HG03575 (cell line): ENCODE data around the gene KRT84.

Experiments used
- ATAC-seq: cut with Tn5 transposase; IDR thresholded peaks from one replicate; pipeline ENCODE4 v1.9.1; 2021; ENCODE audit not compliant: unreplicated experiment, insufficient number of reproducible peaks, low FRiP score; ENCODE audit errors: extremely low read depth

Gene KRT84

GRCh38 chr12:52385226-52385702, at the start of gene KRT84:
Gene KRT84 (minus strand): TSS chr12:52385652. CDS start chr12:52385585, 67 bp downstream.
- ATAC-seq = no peak

- no peak for ATAC-seq
These were observed 49.5 kb upstream of the KRT84 start for GRCh38 chr12:52434760-52435530.

GRCh38 chr12:52434081-52434733, 48.8 kb upstream of the KRT84 start, which contains the start of gene KRT75:
Gene KRT75 (minus strand): TSS chr12:52434371. CDS start chr12:52434304, 67 bp downstream.
- no peak for ATAC-seq

GRCh38 chr12:52433501-52434080, 48.1 kb upstream of the KRT84 start:
- no peak for ATAC-seq

GRCh38 chr12:52432559-52433207, 47.2 kb upstream of the KRT84 start:
- ATAC-seq = no peak

- ATAC-seq = no peak
These were observed 42.7 kb upstream of the KRT84 start for GRCh38 chr12:52428121-52428520.

GRCh38 chr12:52427083-52427482, 41.6 kb upstream of the KRT84 start:
- ATAC-seq = no peak

- no peak for ATAC-seq
These were observed 40.6 kb upstream of the KRT84 start for GRCh38 chr12:52426034-52426433.

- no peak for ATAC-seq
These were observed 40.0 kb upstream of the KRT84 start for GRCh38 chr12:52425466-52425865.

- ATAC-seq = no peak
These were observed 38.4 kb upstream of the KRT84 start for GRCh38 chr12:52423661-52424500.

- no peak for ATAC-seq
These were observed 37.6 kb upstream of the KRT84 start for GRCh38 chr12:52423035-52423434.

GRCh38 chr12:52419656-52420055, 34.2 kb upstream of the KRT84 start:
- no peak for ATAC-seq

- ATAC-seq = no peak
These were observed 33.2 kb upstream of the KRT84 start for GRCh38 chr12:52418576-52419110.

- no peak for ATAC-seq
These were observed 32.3 kb upstream of the KRT84 start for GRCh38 chr12:52417740-52418139.

- ATAC-seq = no peak
These were observed 31.3 kb upstream of the KRT84 start for GRCh38 chr12:52416795-52417194.

- ATAC-seq = no peak
These were observed 30.7 kb upstream of the KRT84 start for GRCh38 chr12:52415870-52416750.

- no peak for ATAC-seq
These were observed 29.5 kb upstream of the KRT84 start for GRCh38 chr12:52414936-52415335.
